Urothelium cell line (cell line): ENCODE results near the gene DEDD.

ENCODE experiments used
- DNase-seq: peaks from one replicate; pipeline ENCODE4 v3.0.0; 2011; ENCODE audit warnings: low spot score, mixed read lengths
- FAIRE-seq: peaks from 2 replicates; lab custom pipeline; 2011; peaks lifted over from hg19 to GRCh38; lab: Jason Lieb, UNC

DEDD gene

DNA sequence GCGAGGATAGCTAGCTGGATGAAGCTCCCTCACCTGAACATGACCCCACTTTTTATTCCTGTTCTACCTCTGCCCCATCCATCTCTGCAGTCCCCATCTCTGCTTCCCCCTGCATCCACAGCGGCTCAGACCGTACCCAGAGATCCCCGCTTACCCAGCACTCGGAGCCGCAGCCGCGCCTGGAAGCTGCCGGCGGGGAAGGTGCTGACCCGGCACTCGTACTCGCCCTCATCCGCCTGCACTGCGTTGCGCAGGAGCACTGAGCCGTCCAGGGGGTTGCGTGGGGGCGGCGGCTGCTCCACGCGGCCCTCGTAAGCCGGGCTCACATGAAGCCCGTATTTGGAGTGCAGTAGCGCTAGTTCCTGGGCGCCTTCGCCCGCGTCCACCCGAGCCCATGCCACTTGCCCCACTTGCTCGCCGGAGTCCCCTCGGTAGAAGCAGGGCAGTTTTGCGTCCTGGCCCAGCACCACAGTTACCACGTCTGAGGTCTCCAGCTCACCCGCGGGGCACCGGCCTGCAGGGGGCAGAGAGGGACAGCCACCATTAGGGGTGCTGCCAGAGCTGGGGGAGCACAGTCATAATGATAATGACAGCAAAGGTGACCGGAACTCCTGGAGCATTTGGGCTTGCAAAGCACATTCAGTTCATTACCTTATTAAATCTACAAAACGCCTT, 52.9 kb downstream of the DEDD start:
- FAIRE-seq (no peak), DNase-seq (no peak)

DNA sequence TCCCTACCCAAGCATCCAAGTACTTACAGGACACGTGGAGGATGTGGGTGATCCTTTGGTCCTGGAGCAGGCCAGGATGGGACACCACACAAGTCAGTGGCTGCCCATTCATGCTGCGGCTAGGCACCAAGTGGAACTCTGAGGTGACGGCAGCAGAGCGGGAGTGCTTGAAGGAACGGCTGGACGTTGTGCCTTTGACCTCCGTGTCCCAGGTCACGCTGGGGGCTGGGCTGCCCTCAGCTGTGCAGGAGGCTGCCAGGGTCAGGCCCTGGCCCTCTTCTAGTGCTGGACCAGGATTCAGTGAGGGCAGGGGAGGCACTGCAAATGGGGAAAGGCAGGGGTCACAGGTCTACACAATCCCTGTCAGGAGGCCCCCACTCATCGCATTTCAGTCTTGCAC, 55.0 kb downstream of the DEDD start:
- no peak for DNase-seq
- no peak for FAIRE-seq

DNA sequence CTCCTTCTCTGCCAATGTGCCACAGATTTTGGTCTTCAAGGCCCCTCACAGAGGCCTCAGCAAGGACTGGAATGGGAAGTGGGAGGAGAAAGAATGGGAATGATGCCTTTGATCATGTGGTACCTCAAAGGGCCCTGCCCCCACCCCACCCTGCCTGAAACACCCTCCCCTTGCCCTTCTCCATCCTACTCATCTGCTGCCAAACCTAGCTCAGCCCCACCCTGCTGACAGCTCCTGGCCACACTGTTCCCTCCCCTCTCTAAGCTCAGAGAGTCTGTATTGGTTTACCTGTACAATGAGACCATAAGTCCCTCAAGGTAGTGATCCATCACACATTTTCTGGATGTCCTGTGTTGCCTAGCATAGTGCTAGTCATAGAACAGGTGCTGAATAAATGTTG, 56.1 kb downstream of the DEDD start:
- DNase-seq (no peak), FAIRE-seq (no peak)

DNA sequence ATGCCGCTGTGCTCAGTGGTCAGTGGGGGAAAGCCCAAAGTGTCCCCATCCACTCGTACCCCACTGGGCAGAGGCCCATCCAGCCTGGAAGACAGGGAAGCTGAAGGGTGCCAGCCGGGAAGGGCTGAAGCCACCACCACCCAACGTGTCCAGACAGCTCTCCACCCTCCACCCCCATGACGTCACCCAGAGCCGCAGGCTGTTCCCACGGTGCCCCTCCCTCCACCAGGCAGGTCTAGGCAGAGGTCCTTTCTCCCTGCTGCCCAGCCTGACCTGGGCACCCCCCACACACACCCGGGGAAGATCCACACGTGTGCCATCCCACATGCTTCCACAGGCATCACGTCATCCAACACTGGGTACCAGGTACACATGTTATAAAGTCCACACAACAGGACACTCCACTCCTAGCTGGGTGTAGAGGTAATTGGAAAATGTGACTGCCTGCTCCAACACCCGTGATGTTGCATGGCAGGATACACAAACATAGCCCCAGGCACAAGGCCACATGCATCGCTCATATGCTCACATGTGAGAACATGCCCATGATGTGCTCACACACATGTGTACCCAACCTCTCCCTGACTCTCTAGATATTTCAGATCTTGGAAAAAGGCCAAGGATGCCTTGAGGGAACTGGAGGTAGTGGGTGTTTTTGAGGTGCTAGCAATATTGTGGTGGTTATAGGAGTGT, 57.6 kb downstream of the DEDD start:
- FAIRE-seq (no peak), DNase-seq (peak; percentile 76)

DNA sequence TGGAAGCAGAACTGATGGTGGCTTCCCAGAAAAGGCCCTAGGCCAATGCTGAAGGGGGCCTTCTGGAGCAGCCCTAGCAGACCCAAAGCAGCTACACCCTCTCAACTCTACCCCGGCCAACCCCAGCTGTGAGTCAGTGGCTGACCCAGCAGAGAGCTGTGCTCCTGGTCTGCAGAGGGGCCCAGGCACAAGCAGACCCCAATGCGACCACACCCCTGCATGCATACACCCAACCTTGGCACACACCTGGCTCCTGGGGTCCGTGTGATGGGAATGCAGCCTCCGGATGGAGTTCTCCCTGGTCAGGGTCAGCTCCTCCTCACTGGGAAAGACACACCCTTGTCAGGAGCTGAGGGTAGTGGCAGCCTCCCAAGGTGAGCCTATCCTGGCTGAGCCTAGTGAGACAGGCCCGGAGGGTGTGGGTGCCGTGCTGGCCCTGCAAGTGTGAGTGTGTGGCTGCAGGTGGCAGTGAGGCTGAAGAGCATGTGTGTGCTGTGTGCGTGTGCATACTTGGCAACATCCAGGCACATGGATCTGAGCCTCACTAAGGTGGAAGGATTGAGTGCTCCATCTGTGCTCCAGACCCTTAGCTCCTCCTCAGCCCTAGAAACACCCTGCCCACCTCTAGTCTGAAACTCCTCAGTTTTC, 58.9 kb downstream of the DEDD start:
- FAIRE-seq (no peak), DNase-seq (no peak)

DNA sequence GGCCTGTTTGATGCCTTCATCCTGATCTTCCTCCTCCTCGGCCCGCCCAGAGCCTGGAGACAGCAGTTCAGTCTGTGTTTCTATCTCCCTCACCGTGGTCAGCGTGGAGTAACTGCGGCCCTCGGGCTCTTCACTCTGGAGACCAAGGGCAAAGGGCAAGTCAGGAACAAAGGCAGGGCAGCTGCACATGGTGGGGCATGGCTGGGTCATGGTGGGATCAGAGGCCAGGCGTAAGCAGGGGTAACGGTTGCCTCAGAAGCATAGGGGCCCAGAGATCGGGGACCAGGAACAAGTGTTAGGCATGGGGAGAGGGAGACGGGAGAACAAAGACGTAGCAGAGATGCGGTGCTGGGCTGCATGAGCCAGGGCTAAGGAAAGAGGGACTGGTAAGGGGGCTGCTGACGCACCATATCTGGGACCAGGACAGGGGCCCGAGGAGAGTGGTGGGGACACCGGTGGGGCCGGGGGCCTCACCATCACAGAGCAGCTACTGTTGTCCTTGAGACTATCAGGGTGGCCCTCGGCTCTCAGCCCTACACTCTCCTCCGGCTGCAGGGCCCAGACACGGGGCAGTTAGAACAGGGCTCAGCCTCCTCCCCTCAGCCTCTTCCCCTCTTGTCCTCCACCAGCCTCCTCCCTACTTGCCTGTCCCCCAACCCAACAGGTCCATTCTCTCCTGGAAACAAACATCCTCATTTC, 59.6 kb downstream of the DEDD start:
- no peak for FAIRE-seq
- DNase-seq: no peak

DNA sequence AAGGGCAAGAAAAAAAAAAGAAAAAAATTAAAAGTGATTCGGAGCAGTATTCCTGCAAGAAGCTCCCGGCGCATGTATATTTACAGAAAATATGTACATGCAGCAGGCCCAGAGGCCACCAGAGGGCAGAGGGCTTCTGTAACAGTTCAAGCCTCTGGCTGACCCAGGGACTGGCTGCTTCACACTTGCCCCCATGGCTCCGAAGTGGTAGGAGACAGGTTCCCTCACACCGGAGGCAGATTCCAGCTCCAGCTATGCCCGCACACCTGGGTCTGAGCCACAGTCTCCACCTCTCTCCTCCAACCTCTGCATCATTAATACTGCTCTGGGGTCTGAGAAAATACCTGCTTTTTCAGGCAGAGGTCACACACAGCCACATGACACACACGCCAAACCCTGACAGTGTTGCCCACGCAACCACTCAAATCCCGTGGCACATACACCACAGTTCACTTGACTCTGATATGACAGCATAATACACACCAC, 60.5 kb downstream of the DEDD start:
- DNase-seq (peak; percentile 42), FAIRE-seq (no peak)
